ENCODE results near the gene AHCY.
"Not testable (repeated sequence)": the region's sequence is repeated elsewhere in the genome, so short reads cannot be mapped to it uniquely, and the experiment has no call there.

The AHCY gene

DNA sequence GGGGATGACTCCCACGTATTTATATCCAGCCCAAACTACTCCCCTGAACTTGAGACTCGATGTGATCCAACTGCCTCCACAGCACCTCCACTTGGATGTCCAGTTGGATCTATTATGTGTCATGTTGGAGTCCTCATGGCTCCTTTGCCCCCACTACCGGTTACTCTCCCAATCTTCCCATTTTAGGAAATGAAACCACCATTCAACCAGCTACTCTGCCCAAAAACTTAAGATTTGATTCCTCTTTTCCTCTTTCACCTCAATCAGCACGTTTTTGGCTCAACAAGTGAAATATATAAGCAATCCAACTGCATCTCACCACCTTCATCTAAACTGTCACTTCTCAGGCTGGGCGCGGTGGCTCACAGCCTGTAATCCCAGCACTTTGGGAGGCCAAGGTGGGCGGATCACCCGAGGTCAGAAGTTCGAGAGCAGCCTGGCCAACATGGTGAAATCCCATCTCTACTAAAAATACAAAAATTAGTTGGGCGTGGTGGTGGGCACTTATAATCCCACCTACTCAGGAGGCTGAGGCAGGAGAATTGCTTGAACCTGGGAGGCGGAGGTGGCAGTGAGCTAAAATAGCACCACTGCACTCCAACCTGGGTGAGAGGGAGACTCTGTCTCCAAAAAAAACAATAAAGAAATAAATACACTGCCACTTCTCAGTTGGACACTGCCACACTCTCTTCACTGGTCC is 3.4 kb downstream of the AHCY start:
- no peak overlapping the region for H3K4me3 ChIP-seq (ENCODE audit: low read depth, low read length)

GRCh38 chr20:34298294-34298784 is 4.8 kb downstream of the AHCY start:
- H3K4me3 ChIP-seq (ENCODE audit: low read depth, low read length), result not testable (repeated sequence)

- no peak overlapping the region for H3K4me3 ChIP-seq (ENCODE audit: low read depth, low read length)
Observed at GRCh38 chr20:34296468-34296867, 6.7 kb downstream of the AHCY start.

- no peak overlapping the region for H3K4me3 ChIP-seq (ENCODE audit: low read depth, low read length)
Observed at GRCh38 chr20:34295284-34295683, 7.9 kb downstream of the AHCY start.

DNA sequence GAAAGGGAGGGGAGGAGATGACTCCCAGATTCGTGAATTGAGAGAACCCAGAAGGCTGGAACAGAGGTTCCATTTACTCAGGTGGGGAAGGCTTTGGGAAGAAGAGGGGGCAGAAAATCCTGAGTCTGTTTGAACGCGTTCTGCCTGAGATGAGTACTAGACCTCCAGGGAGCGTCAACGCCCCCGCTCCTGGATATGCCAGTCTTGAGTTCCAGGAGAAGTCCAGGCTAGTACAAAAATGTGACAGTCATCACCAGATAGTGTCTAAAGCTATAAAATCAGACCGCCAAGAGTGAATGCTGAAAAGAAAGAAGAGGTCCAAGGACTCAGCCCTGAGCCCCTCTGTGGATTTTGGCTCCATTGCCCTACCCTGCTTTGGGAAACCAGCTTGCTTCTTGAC is 8.6 kb downstream of the AHCY start:
- H3K4me3 ChIP-seq (ENCODE audit: low read depth, low read length), result no peak overlapping the region

DNA sequence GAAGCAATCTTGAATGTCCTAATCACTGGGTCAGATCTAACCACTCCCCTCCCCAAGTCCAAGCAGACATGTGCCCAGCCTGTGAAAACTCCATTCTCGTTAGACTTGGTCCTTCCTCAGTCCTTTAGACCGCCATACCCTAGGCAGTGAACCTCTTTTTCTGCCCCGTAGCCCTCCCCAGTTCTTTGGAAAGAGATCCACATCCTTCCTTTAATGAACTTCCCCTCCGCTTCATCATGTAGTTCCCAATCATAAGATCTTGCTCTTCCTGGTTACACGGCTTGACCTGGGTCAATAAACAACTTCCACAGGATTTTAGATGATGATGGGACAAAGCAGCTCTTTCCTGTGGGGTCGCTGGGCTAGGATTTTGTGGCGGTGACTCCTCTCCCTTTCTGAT is 9.6 kb downstream of the AHCY start:
- no peak overlapping the region for H3K4me3 ChIP-seq (ENCODE audit: low read depth, low read length)

DNA sequence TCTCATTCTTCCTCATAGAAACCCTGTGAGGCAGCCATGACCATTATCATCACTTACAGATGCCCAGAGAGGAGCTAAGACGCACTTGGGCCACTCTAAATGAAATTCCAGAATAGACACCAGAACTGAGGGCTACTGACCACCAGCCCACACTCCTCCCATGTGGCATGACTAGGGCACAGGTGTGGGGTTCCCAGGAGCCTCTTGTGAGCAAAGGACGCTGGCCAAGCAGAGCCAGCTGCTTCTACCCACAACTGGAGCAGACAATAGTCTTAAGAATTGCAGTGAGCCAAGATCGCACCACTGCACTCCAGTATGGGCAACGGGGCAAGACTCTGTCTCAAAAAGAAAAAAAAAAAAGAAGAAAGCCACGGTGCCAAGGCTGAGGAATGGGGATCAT is 10.0 kb downstream of the AHCY start:
- H3K4me3 ChIP-seq (ENCODE audit: low read depth, low read length), result no peak overlapping the region

GRCh38 chr20:34292496-34292895 is 10.7 kb downstream of the AHCY start:
- no peak overlapping the region for H3K4me3 ChIP-seq (ENCODE audit: low read depth, low read length)

GRCh38 chr20:34290471-34290870 is 12.7 kb downstream of the AHCY start:
- no peak overlapping the region for H3K4me3 ChIP-seq (ENCODE audit: low read depth, low read length)

DNA sequence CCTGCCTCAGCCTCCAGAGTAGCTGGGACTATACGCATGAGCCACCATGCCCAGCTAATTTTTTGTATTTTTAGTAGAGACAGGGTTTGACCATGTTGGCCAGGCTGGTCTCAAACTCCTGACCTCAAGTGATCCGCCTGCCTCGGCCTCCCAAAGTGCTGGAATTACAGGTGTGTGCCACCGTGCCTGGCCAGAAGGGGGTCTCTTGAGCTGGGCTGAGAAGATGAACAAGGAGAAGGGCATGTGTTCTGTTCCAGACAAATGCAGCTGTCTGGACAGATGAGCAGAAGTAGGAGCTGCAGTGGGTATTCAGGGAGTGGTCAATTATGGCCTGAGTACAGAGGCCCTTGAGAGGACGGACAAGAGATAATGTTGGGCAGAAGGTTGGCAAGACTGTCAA is 15.7 kb downstream of the AHCY start:
- not testable (repeated sequence) for H3K4me3 ChIP-seq (ENCODE audit: low read depth, low read length)

DNA sequence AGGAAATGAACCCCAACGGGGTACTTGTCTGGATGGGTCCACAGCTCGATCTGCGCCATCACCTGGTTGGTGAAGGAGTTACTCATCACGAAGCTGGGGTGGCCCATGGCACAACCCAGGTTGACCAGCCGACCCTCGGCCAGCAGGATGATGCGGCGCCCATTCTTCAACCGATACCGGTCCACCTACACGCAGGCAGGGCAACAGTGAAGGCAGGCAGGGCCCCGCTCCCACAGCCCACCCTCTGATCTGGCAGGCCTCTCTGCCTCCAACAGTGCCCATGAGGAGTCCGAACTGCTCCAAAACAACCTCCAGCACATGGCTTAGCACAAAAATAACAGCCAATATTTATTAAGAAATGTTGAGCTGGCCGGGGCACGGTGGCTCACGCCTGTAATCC is 17.7 kb downstream of the AHCY start:
- no peak overlapping the region for H3K4me3 ChIP-seq (ENCODE audit: low read depth, low read length)

- H3K4me3 ChIP-seq (ENCODE audit: low read depth, low read length), result no peak overlapping the region
Observed at GRCh38 chr20:34283844-34284243, 19.3 kb downstream of the AHCY start.

- no peak overlapping the region for H3K4me3 ChIP-seq (ENCODE audit: low read depth, low read length)
Observed at GRCh38 chr20:34282041-34282440, 21.1 kb downstream of the AHCY start.

DNA sequence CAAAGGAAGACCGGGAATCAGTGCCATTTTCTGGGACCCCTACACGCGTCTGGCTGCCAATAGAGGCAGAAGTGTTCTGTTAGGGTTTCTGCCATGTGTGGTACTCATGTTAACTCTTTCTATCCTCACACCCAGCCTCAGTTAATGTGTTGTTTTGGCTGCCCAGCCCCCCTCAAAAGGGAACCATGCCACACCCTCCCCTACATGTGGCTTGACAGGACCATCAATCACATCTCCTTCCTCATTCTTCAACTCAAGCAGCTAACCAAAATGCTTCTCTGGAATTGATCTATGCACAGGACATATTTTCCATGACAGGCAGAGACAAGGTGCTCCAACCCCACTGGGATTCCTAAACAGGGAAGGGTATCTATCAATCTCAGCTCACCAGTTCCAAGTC is 22.0 kb downstream of the AHCY start:
- no peak overlapping the region for H3K4me3 ChIP-seq (ENCODE audit: low read depth, low read length)

DNA sequence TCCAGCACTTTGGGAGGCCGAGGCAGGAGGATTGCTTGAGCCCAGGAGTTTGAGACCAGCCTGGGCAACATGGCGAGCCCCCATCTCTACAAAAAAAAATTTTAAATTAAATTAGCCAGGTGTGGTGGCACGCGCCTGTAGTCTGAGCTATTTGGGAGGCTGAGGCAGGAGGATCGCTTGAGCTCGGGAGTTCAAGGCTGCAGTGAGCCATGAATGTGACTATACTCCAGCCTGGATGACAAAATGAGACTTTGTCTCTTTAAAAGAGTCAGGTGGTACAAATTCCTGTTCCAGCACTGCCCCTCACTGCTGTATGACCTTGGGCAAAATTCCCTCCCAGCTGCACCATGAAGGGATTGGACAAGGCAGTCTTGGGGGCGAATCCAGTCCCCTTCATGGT is 28.5 kb downstream of the AHCY start:
- no peak overlapping the region for H3K4me3 ChIP-seq (ENCODE audit: low read depth, low read length)

DNA sequence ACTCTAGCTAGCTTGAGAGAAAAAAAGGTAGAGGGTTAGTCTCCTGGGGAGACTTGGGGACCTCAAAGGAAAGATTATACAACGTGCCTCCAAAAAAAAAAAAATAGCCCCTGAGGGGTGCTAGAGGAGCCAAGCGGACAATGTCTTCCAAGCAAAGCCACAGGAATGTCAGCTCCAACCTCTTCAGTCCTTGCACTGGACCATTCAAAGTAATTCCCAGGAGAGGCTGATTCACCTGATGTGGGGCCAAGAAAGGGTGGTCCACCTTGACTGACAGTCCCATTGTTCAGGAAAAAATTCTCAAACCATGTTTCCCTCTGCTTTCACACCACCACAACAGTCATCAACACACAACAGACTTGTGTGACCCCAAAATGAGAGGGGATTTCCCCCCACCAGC is 31.2 kb downstream of the AHCY start:
- H3K4me3 ChIP-seq (ENCODE audit: low read depth, low read length), result no peak overlapping the region

- H3K4me3 ChIP-seq (ENCODE audit: low read depth, low read length), result no peak overlapping the region
Observed at GRCh38 chr20:34269996-34270627, 33.0 kb downstream of the AHCY start.

DNA sequence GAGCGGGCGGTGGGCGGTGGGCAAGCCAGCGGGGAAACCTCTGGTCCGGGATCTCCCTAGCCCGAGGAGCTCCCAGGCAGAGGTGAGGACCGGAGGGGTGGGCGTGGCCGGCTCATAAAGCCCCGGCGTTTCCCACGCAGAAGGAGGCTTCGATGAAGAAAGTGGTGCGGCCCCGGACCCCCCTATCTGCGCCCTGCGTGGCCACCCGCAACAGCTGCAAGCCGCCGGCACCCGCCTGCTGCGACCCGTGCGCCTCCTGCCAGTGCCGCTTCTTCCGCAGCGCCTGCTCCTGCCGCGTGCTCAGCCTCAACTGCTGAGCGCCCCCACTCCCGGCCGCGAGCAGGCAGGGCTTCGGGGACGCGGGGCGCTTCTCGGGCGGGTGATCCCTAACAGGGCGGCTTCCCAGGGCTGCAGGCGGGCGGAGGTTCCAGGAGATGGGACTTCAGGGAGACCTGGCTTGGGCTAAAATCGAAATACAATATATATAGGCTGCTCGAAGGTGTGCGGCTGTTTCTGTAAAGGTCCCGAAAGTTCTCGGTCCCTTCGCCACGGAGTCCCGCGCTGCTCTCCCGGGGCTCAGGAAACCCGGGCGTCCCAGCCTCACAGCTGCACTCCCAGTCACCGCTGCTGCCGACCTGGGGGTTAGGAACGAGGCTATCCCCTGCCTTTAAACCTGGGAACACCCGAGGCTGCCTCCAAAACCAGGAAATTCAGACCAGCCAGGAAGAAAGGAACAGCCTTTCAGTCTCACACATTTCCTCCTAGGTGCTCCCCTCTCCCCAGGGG is 34.1 kb downstream of the AHCY start:
- H3K4me3 ChIP-seq (ENCODE audit: low read depth, low read length), result peak overlapping the region; percentile 17

GRCh38 chr20:34268145-34268544 is 35.0 kb downstream of the AHCY start:
- H3K4me3 ChIP-seq (ENCODE audit: low read depth, low read length), result no peak overlapping the region

DNA sequence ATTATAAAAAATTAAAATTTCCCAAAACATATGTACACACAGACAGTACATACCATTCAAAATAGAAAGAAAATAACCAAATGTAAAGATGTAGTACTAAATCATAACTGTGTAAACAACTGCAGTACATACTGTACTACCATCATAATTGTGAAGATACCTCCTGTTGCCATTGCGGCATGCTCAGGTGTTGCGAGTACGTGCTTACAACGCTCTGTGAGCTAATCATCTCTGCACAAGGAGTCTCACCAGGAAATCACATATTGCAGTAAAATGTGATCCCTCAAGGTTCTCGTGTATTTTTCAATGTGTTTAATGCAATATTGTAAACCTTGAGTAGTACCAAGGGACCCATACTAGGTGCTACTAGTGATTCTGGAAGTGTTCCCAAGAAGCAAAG is 39.0 kb downstream of the AHCY start:
- H3K4me3 ChIP-seq (ENCODE audit: low read depth, low read length), result no peak overlapping the region

- not testable (repeated sequence) for H3K4me3 ChIP-seq (ENCODE audit: low read depth, low read length)
Observed at GRCh38 chr20:34263468-34263867, 39.7 kb downstream of the AHCY start.
